22Rv1 (cell line): Measurements from ENCODE around the gene FAM13B.

ENCODE experiments used
- ZFX ChIP-seq: fragments of 450-650 bp; IDR thresholded peaks from 2 replicates; pipeline ENCODE4 v1.6.1; 2017; ENCODE audit warnings: antibody characterized with exemption, borderline replicate concordance
- TF ChIP-seq, protein P1 (sequence below): fragments of 450-650 bp; IDR thresholded peaks from 2 replicates; pipeline ENCODE4 v1.5.1; 2017; ENCODE audit warnings: mild to moderate bottlenecking

DNA sequence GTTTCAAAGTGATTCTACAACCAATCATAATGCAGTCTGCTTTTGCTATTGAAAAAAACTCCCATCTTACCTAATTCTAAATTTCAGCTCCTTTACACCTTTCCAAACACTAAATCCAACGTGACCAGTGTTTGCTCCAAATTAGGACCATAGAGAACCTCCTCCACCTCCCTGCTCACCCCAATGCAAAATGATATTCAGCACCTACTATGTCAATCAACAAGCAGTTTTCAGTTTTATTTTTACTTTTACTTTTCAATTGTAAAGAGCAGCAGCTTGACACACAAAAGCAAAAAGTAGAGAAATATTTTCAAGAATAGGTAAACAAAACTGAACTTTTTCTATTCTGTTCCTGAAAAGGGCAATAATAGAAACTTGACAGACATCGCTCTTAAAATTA lies 3.4 kb downstream of the FAM13B start:
- TF ChIP-seq, protein P1, sequence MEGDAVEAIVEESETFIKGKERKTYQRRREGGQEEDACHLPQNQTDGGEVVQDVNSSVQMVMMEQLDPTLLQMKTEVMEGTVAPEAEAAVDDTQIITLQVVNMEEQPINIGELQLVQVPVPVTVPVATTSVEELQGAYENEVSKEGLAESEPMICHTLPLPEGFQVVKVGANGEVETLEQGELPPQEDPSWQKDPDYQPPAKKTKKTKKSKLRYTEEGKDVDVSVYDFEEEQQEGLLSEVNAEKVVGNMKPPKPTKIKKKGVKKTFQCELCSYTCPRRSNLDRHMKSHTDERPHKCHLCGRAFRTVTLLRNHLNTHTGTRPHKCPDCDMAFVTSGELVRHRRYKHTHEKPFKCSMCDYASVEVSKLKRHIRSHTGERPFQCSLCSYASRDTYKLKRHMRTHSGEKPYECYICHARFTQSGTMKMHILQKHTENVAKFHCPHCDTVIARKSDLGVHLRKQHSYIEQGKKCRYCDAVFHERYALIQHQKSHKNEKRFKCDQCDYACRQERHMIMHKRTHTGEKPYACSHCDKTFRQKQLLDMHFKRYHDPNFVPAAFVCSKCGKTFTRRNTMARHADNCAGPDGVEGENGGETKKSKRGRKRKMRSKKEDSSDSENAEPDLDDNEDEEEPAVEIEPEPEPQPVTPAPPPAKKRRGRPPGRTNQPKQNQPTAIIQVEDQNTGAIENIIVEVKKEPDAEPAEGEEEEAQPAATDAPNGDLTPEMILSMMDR, result no peak
- no peak for TF ChIP-seq ZFX
